ENCODE measurements around the gene PPP1R13B.

DNA sequence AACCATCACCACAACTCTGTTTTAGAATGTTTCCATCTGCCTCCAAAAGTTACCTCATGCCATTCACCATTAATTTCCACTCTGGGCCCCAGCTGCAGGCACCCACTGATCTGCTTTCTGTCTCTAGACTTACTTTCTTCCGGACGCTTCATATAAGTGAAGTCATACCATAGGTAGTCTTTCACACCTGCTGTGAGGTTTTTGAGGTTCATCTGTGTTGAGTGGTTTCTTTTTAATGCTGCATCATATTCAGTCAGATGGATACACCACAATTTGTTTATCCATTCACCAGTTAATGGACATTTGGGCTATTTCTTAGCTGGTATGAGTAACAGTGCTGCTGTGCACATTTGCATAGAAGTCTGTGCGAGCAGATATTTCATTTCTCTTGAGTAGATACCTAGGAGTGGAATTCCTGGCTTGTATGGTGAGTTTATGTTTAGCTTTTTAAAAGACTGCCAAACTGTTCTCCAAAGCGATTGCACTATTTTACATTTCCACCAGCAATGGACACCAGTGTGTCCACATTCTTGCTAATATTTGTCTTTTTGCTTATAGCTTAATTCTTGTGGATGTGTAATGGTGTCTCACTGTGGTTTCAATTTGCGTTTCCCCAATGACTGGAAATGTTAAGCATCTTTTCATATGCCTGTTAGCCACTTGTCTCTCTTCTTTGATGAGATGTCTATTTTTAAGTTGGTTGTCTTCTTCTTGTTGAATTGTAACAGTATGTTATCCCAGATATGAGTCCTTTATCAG, 83.5 kb downstream of the PPP1R13B start:
- TF ChIP-seq, protein P1, sequence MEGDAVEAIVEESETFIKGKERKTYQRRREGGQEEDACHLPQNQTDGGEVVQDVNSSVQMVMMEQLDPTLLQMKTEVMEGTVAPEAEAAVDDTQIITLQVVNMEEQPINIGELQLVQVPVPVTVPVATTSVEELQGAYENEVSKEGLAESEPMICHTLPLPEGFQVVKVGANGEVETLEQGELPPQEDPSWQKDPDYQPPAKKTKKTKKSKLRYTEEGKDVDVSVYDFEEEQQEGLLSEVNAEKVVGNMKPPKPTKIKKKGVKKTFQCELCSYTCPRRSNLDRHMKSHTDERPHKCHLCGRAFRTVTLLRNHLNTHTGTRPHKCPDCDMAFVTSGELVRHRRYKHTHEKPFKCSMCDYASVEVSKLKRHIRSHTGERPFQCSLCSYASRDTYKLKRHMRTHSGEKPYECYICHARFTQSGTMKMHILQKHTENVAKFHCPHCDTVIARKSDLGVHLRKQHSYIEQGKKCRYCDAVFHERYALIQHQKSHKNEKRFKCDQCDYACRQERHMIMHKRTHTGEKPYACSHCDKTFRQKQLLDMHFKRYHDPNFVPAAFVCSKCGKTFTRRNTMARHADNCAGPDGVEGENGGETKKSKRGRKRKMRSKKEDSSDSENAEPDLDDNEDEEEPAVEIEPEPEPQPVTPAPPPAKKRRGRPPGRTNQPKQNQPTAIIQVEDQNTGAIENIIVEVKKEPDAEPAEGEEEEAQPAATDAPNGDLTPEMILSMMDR (IDR thresholded peaks at IDR 0.05 in 4 of 5, conservative IDR thresholded peaks at IDR 0.05 in 1 of 5), result no peak
- no peak for TF ChIP-seq POLR2A (IDR thresholded peaks at IDR 0.05)
